ENCODE measurements around the gene MPP7. TPM values are rescaled to one million over a fixed set of nuclear protein-coding genes. Genes with fewer than 3 reads are reported as not detected.

The MPP7 gene
- total RNA-seq, 1 experiment from 2014 or later = 1.5 TPM

GRCh38 chr10:28283251-28283650, 19.6 kb downstream of the MPP7 start:
- Histone ChIP-seq H3K36me3 (ENCODE audit: insufficient read depth, low read length, poor library complexity, severe bottlenecking) (no peaks in the 10 kb centered on the region), H3K9me3 (ENCODE audit: low read depth, low read length, poor library complexity, severe bottlenecking) (no peaks in the 10 kb centered on the region), H3K27me3 (replicated peaks; ENCODE audit: insufficient read depth, low read depth, low read length, poor library complexity) (no peaks in the 10 kb centered on the region), H3K27ac (ENCODE audit: low read depth, low read length, poor library complexity, severe bottlenecking) (no peak overlapping the region), H3K4me1 (ENCODE audit: insufficient read depth, low read length, poor library complexity, severe bottlenecking) (no peaks in the 10 kb centered on the region), H3K4me3 (ENCODE audit: low read depth, low read length, poor library complexity, severe bottlenecking) (no peak overlapping the region)
- intact Hi-C loops (cut with micrococcal nuclease; ENCODE audit: unreplicated experiment) = no loop called here
- TF ChIP-seq EZH2 (IDR thresholded peaks at IDR 0.05; ENCODE audit: borderline replicate concordance, low read depth, low read length, poor library complexity, severe bottlenecking) (no peak), CTCF (conservative IDR thresholded peaks at IDR 0.05; ENCODE audit: low read depth, low read length) (no peak)
- DNase-seq (ENCODE audit: low spot score) = no peak
- POLR2A ChIA-PET (ENCODE audit: low non-redundant PET) = no interaction called here
- CTCF ChIA-PET = no interaction called here
- BruUV-seq (replicated peaks) = no TSS peak

GRCh38 chr10:28282336-28282735, 20.5 kb downstream of the MPP7 start:
- BruUV-seq (replicated peaks) = no TSS peak
- no peak for TF ChIP-seq CTCF (conservative IDR thresholded peaks at IDR 0.05; ENCODE audit: low read depth, low read length)
- TF ChIP-seq EZH2 (IDR thresholded peaks at IDR 0.05; ENCODE audit: borderline replicate concordance, low read depth, low read length, poor library complexity, severe bottlenecking) = no peak
- H3K27ac ChIP-seq (ENCODE audit: low read depth, low read length, poor library complexity, severe bottlenecking) = no peak overlapping the region
- DNase-seq (ENCODE audit: low spot score) = no peak
- H3K36me3 ChIP-seq (ENCODE audit: insufficient read depth, low read length, poor library complexity, severe bottlenecking) = no peaks in the 10 kb centered on the region
- POLR2A ChIA-PET (ENCODE audit: low non-redundant PET) = no interaction called here
- intact Hi-C loops (cut with micrococcal nuclease; ENCODE audit: unreplicated experiment) = no loop called here
- no peaks in the 10 kb centered on the region for H3K9me3 ChIP-seq (ENCODE audit: low read depth, low read length, poor library complexity, severe bottlenecking)
- H3K27me3 ChIP-seq (replicated peaks; ENCODE audit: insufficient read depth, low read depth, low read length, poor library complexity) = no peaks in the 10 kb centered on the region
- H3K4me3 ChIP-seq (ENCODE audit: low read depth, low read length, poor library complexity, severe bottlenecking) = no peak overlapping the region
- CTCF ChIA-PET = interaction anchor here (0.5 kb wide), 1 partner anchor 912 kb away, joined by 3 read pairs; no protein-coding TSS in a partner anchor
- no peaks in the 10 kb centered on the region for H3K4me1 ChIP-seq (ENCODE audit: insufficient read depth, low read length, poor library complexity, severe bottlenecking)

- DNase-seq (ENCODE audit: low spot score) = no peak
- intact Hi-C loops (cut with micrococcal nuclease; ENCODE audit: unreplicated experiment) = no loop called here
- Histone ChIP-seq H3K27ac (ENCODE audit: low read depth, low read length, poor library complexity, severe bottlenecking) (no peak overlapping the region), H3K9me3 (ENCODE audit: low read depth, low read length, poor library complexity, severe bottlenecking) (no peaks in the 10 kb centered on the region), H3K36me3 (ENCODE audit: insufficient read depth, low read length, poor library complexity, severe bottlenecking) (no peaks in the 10 kb centered on the region), H3K27me3 (replicated peaks; ENCODE audit: insufficient read depth, low read depth, low read length, poor library complexity) (no peaks in the 10 kb centered on the region), H3K4me1 (ENCODE audit: insufficient read depth, low read length, poor library complexity, severe bottlenecking) (no peaks in the 10 kb centered on the region), H3K4me3 (ENCODE audit: low read depth, low read length, poor library complexity, severe bottlenecking) (no peak overlapping the region)
- ChIA-PET CTCF (interaction anchor here (0.5 kb wide), 1 partner anchor 912 kb away, joined by 3 read pairs; no protein-coding TSS in a partner anchor), POLR2A (ENCODE audit: low non-redundant PET) (no interaction called here)
- no TSS peak for BruUV-seq (replicated peaks)
- TF ChIP-seq EZH2 (IDR thresholded peaks at IDR 0.05; ENCODE audit: borderline replicate concordance, low read depth, low read length, poor library complexity, severe bottlenecking) (no peak), CTCF (conservative IDR thresholded peaks at IDR 0.05; ENCODE audit: low read depth, low read length) (no peak)
Measured at GRCh38 chr10:28281726-28282315, 21.0 kb downstream of the MPP7 start.
